Hepatocyte (in vitro differentiated cells): Measurements from ENCODE around the gene RUNX1. TPM values are rescaled to one million over a fixed set of nuclear protein-coding genes. Genes with fewer than 3 reads are reported as not detected.
A peak's percentile ranks its signal among the peaks of the same experiment; 100 is the strongest.

ENCODE experiments used
- DNase-seq: peaks from one replicate; pipeline ENCODE4 v3.0.0-alpha.2; 2016; ENCODE audit warnings: low spot score
- H2AFZ ChIP-seq: fragments of 200-600 bp; sonication (generic); 2 replicates; pipeline ENCODE4 v1.6.0; 2016; ENCODE audit warnings: antibody characterized with exemption, mild to moderate bottlenecking
- H3K27ac ChIP-seq: fragments of 200-600 bp; sonication (generic); 2 replicates; pipeline ENCODE4 v1.5.1; 2016; ENCODE audit warnings: mild to moderate bottlenecking
- H3K27me3 ChIP-seq: fragments of 200-600 bp; sonication (generic); 2 replicates; pipeline ENCODE4 v1.6.1; 2016
- H3K36me3 ChIP-seq: fragments of 200-600 bp; sonication (generic); replicated peaks from 2 replicates; pipeline ENCODE4 v1.5.1; 2016; ENCODE audit warnings: low read depth; ENCODE audit not compliant: insufficient read depth
- H3K4me1 ChIP-seq: fragments of 200-600 bp; sonication (generic); 2 replicates; pipeline ENCODE4 v1.5.1; 2016; ENCODE audit warnings: mild to moderate bottlenecking, moderate library complexity; ENCODE audit not compliant: insufficient read depth
- H3K4me2 ChIP-seq: fragments of 200-600 bp; sonication (generic); 2 replicates; pipeline ENCODE4 v1.6.0; 2016
- H3K4me3 ChIP-seq: fragments of 200-600 bp; sonication (generic); 2 replicates; pipeline ENCODE4 v1.5.1; 2016; ENCODE audit warnings: mild to moderate bottlenecking
- H3K79me2 ChIP-seq: fragments of 200-600 bp; sonication (generic); 2 replicates; pipeline ENCODE4 v1.6.0; 2017; ENCODE audit warnings: mild to moderate bottlenecking
- H3K9me2 ChIP-seq: fragments of 200-600 bp; sonication (generic); replicated peaks from 2 replicates; pipeline ENCODE4 v1.6.0; 2017; ENCODE audit warnings: mild to moderate bottlenecking; ENCODE audit not compliant: insufficient read depth
- H3K9me3 ChIP-seq: fragments of 200-600 bp; sonication (generic); 2 replicates; pipeline ENCODE4 v1.5.1; 2016; ENCODE audit warnings: low read depth, mild to moderate bottlenecking
- H4K20me1 ChIP-seq: fragments of 200-600 bp; sonication (generic); 2 replicates; pipeline ENCODE4 v1.6.0; 2016; ENCODE audit warnings: mild to moderate bottlenecking; ENCODE audit not compliant: insufficient read depth, poor library complexity, severe bottlenecking
- CTCF ChIP-seq: fragments of 200-600 bp; sonication (generic); IDR thresholded peaks from 2 replicates; pipeline ENCODE4 v1.5.1; 2016; ENCODE audit warnings: antibody characterized with exemption, mild to moderate bottlenecking; ENCODE audit not compliant: poor library complexity
- EZH2 ChIP-seq: fragments of 200-600 bp; sonication (generic); IDR thresholded peaks from 2 replicates; pipeline ENCODE4 v1.6.1; 2016; ENCODE audit warnings: antibody characterized with exemption, mild to moderate bottlenecking, borderline replicate concordance
- EZH2phosphoT487 ChIP-seq: fragments of 200-600 bp; sonication (generic); IDR thresholded peaks from one replicate; pipeline ENCODE4 v1.6.1; 2018; ENCODE audit warnings: antibody characterized with exemption, mild to moderate bottlenecking, low read depth, moderate library complexity; ENCODE audit not compliant: unreplicated experiment, severe bottlenecking
- WGBS: methylation state at CpG from one replicate; pipeline ENCODE4 v1.1.6; 2016; ENCODE audit warnings: low lambda C conversion rate; ENCODE audit errors: missing lambda C conversion rate; 5-methylcytosine and 5-hydroxymethylcytosine counted together
- polyA plus RNA-seq: library from polyadenylated mRNA; unstranded; fragments of >200 nt; fragmentation: Nextera tagmentation; extraction: Ambion mirVana; gene quantifications from 2 replicates; pipeline ENCODE4 v1.2.1, GENCODE V29; 2016
- total RNA-seq: library from RNA; depleted of rRNA; stranded (reverse); fragments of >200 nt; gene quantifications from 2 replicates; pipeline ENCODE4 v1.2.3, GENCODE V29; 2014

RUNX1 gene
- total and polyA plus RNA-seq, 2 experiments from 2014 or later = 8.5 to 10.9 TPM

GRCh38 chr21:34794686-34795085 lies 254.4 kb downstream of the RUNX1 start:
- TF ChIP-seq EZH2phosphoT487 = no peak
- TF ChIP-seq EZH2 = no peak
- no peak for TF ChIP-seq CTCF
- no peak overlapping the region for H3K4me3 ChIP-seq
- H3K4me1 ChIP-seq = peaks cover 50% of the 10 kb centered on the region
- H3K36me3 ChIP-seq = no peaks in the 10 kb centered on the region
- no peaks in the 10 kb centered on the region for H3K9me2 ChIP-seq
- WGBS = 83% methylated on average over 7 of the region's 7 CpGs
- no peak for DNase-seq
- no peaks in the 10 kb centered on the region for H3K79me2 ChIP-seq
- no peaks in the 10 kb centered on the region for H3K9me3 ChIP-seq
- H3K4me2 ChIP-seq = peak overlapping the region; percentile 48
- H2AFZ ChIP-seq = peak overlapping the region; percentile 13
- H3K27me3 ChIP-seq = no peaks in the 10 kb centered on the region
- H4K20me1 ChIP-seq = no peaks in the 10 kb centered on the region
- H3K27ac ChIP-seq = peak overlapping the region; percentile 90

GRCh38 chr21:34793471-34793870 lies 255.6 kb downstream of the RUNX1 start:
- Histone ChIP-seq H3K27me3 (no peaks in the 10 kb centered on the region), H3K9me3 (no peaks in the 10 kb centered on the region), H3K4me2 (no peak overlapping the region), H3K9me2 (no peaks in the 10 kb centered on the region), H3K4me3 (no peak overlapping the region), H4K20me1 (no peaks in the 10 kb centered on the region), H3K79me2 (no peaks in the 10 kb centered on the region), H3K36me3 (no peaks in the 10 kb centered on the region), H2AFZ (no peak overlapping the region), H3K4me1 (peaks cover 48% of the 10 kb centered on the region), H3K27ac (no peak overlapping the region)
- no peak for DNase-seq
- WGBS = 84% methylated on average over 6 of the region's 6 CpGs
- TF ChIP-seq EZH2 = no peak
- no peak for TF ChIP-seq EZH2phosphoT487
- TF ChIP-seq CTCF = no peak

GRCh38 chr21:34792504-34793089 lies 256.5 kb downstream of the RUNX1 start:
- Histone ChIP-seq H3K4me2 (no peak overlapping the region), H4K20me1 (no peaks in the 10 kb centered on the region), H3K27me3 (no peaks in the 10 kb centered on the region), H3K36me3 (no peaks in the 10 kb centered on the region), H2AFZ (no peak overlapping the region), H3K4me1 (peaks cover 39% of the 10 kb centered on the region), H3K4me3 (no peak overlapping the region), H3K27ac (no peak overlapping the region), H3K9me3 (no peaks in the 10 kb centered on the region), H3K79me2 (no peaks in the 10 kb centered on the region), H3K9me2 (no peaks in the 10 kb centered on the region)
- WGBS = 97% methylated on average over 27 of the region's 27 CpGs
- DNase-seq = no peak
- TF ChIP-seq EZH2phosphoT487 (no peak), EZH2 (no peak)

- H3K4me3 ChIP-seq = no peak overlapping the region
- H3K9me3 ChIP-seq = no peaks in the 10 kb centered on the region
- over 99% methylated on average over 49 of the region's 84 CpGs for WGBS
- no peak for DNase-seq
- no peaks in the 10 kb centered on the region for H3K79me2 ChIP-seq
- no peak overlapping the region for H2AFZ ChIP-seq
- TF ChIP-seq CTCF (no peak), EZH2 (no peak), EZH2phosphoT487 (no peak)
- H3K4me1 ChIP-seq = peaks cover 33% of the 10 kb centered on the region
- H3K27me3 ChIP-seq = no peaks in the 10 kb centered on the region
- H4K20me1 ChIP-seq = no peaks in the 10 kb centered on the region
- H3K4me2 ChIP-seq = no peak overlapping the region
- no peak overlapping the region for H3K27ac ChIP-seq
- H3K9me2 ChIP-seq = no peaks in the 10 kb centered on the region
- H3K36me3 ChIP-seq = no peaks in the 10 kb centered on the region
Measured at GRCh38 chr21:34791776-34792503, 257.2 kb downstream of the RUNX1 start.
